IMR-90 (cell line): Measurements from ENCODE around the gene NUP93. TPM values are rescaled to one million over a fixed set of nuclear protein-coding genes. Genes with fewer than 3 reads are reported as not detected.

ENCODE experiments used
- ATAC-seq: fragments of 200-7000 bp; cut with Tn5 transposase; 2 replicates; pipeline ENCODE4 v1.9.1; 2020; ENCODE audit warnings: low read depth, mild to moderate bottlenecking, moderate library complexity
- BruUV-seq: library from RNA; stranded (reverse); fragments of 400-500 nt; replicated peaks from 2 replicates; lab custom pipeline; 2021; lab: Mats Ljungman, UMichigan
- CTCF ChIA-PET: fragments of 300-600 bp; formaldehyde crosslinking; extraction: SDS; loops from one replicate; lab custom pipeline; 2021; ENCODE audit warnings: antibody characterized with exemption; lab: Yijun Ruan, JAX
- POLR2A ChIA-PET: fragments of 300-600 bp; sonication (Branson Sonifier 250); formaldehyde crosslinking; loops from one replicate; lab custom pipeline; 2022; ENCODE audit warnings: antibody characterized with exemption; ENCODE audit not compliant: unreplicated experiment; lab: Charles Lee
- DNase-seq: peaks from one replicate; pipeline ENCODE4 v3.0.0; 2013
- H2AFZ ChIP-seq: replicated peaks from 2 replicates; pipeline ENCODE3; 2013; ENCODE audit warnings: low read length, mild to moderate bottlenecking; ENCODE audit not compliant: poor library complexity
- H2AK5ac ChIP-seq: 2 replicates; pipeline ENCODE4 v1.6.1; 2013; ENCODE audit warnings: low read depth, low read length, inconsistent platforms
- H2AK9ac ChIP-seq: replicated peaks from 2 replicates; pipeline ENCODE3; 2013; ENCODE audit warnings: mild to moderate bottlenecking, low read depth, low read length, moderate library complexity; ENCODE audit not compliant: poor library complexity
- H2BK120ac ChIP-seq: 2 replicates; pipeline ENCODE4 v1.6.1; 2013; ENCODE audit warnings: low read depth, low read length, inconsistent platforms
- H2BK15ac ChIP-seq: 3 replicates; pipeline ENCODE4 v1.6.1; 2013; ENCODE audit warnings: low read depth, low read length, inconsistent platforms
- H2BK20ac ChIP-seq: 2 replicates; pipeline ENCODE4 v1.6.1; 2013; ENCODE audit warnings: low read depth, mild to moderate bottlenecking, inconsistent platforms, low read length, moderate library complexity
- H2BK5ac ChIP-seq: 2 replicates; pipeline ENCODE4 v1.6.1; 2013; ENCODE audit warnings: mild to moderate bottlenecking, low read depth, low read length, inconsistent platforms; ENCODE audit not compliant: poor library complexity, severe bottlenecking
- H3K14ac ChIP-seq: replicated peaks from 2 replicates; pipeline ENCODE4 v1.6.1; 2013; ENCODE audit warnings: low read depth, low read length, inconsistent platforms
- H3K18ac ChIP-seq: 2 replicates; pipeline ENCODE4 v1.6.1; 2013; ENCODE audit warnings: low read depth, low read length, control low read depth
- H3K23ac ChIP-seq: 2 replicates; pipeline ENCODE4 v1.6.1; 2013; ENCODE audit warnings: low read depth, low read length, inconsistent platforms
- H3K27ac ChIP-seq: 2 replicates; pipeline ENCODE4 v1.5.1; 2013; ENCODE audit warnings: mild to moderate bottlenecking, control low read depth, low read length; ENCODE audit not compliant: insufficient read depth
- H3K27me3 ChIP-seq: 2 replicates; pipeline ENCODE4 v1.6.1; 2013; ENCODE audit warnings: low read length; ENCODE audit not compliant: control insufficient read depth, insufficient read depth
- H3K36me3 ChIP-seq: 2 replicates; pipeline ENCODE4 v1.6.1; 2013; ENCODE audit warnings: low read length, mixed read lengths; ENCODE audit not compliant: control insufficient read depth, insufficient read depth
- H3K4ac ChIP-seq: 2 replicates; pipeline ENCODE4 v1.6.1; 2013; ENCODE audit warnings: low read depth, low read length, inconsistent platforms
- H3K4me1 ChIP-seq: 2 replicates; pipeline ENCODE4 v1.6.1; 2013; ENCODE audit warnings: low read length, mixed read lengths; ENCODE audit not compliant: control insufficient read depth, insufficient read depth
- H3K4me2 ChIP-seq: 2 replicates; pipeline ENCODE4 v1.6.1; 2013; ENCODE audit warnings: low read depth, mild to moderate bottlenecking, control low read depth, low read length, moderate library complexity
- H3K4me3 ChIP-seq: 2 replicates; pipeline ENCODE4 v1.5.1; 2013; ENCODE audit warnings: low read depth, mild to moderate bottlenecking, control low read depth, low read length, moderate library complexity; ENCODE audit not compliant: insufficient read depth
- H3K56ac ChIP-seq: 2 replicates; pipeline ENCODE4 v1.6.1; 2013; ENCODE audit warnings: low read length, inconsistent platforms; ENCODE audit not compliant: insufficient read depth; ENCODE audit errors: extremely low read depth
- H3K79me1 ChIP-seq, 2 experiments: 2 replicates each; pipeline ENCODE4 v1.6.1; 2013; ENCODE audit warnings: low read length in 2 of 2, inconsistent platforms in 1 of 2, low read depth in 1 of 2
- H3K9ac ChIP-seq: 2 replicates; pipeline ENCODE4 v1.6.1; 2013; ENCODE audit warnings: low read depth, low read length, control low read depth
- H3K9me1 ChIP-seq: 2 replicates; pipeline ENCODE4 v1.6.1; 2013; ENCODE audit warnings: low read length, inconsistent platforms; ENCODE audit not compliant: insufficient read depth
- H3K9me3 ChIP-seq: 2 replicates; pipeline ENCODE4 v1.6.1; 2013; ENCODE audit warnings: low read length; ENCODE audit not compliant: control insufficient read depth, insufficient read depth
- H4K20me1 ChIP-seq: 2 replicates; pipeline ENCODE4 v1.6.1; 2013; ENCODE audit warnings: low read length, inconsistent platforms; ENCODE audit not compliant: insufficient read depth
- H4K5ac ChIP-seq: 2 replicates; pipeline ENCODE4 v1.6.1; 2013; ENCODE audit warnings: mild to moderate bottlenecking, low read depth, low read length, control low read depth
- H4K8ac ChIP-seq, 2 experiments: 2 replicates each; pipeline ENCODE4 v1.6.1; 2013; ENCODE audit warnings: low read depth in 2 of 2, low read length in 2 of 2, control low read depth in 1 of 2, inconsistent platforms in 1 of 2
- H4K91ac ChIP-seq: 2 replicates; pipeline ENCODE4 v1.6.1; 2013; ENCODE audit warnings: low read depth, low read length, inconsistent platforms; ENCODE audit not compliant: insufficient read depth
- CEBPB ChIP-seq: IDR thresholded peaks from 2 replicates; pipeline ENCODE4 v1.6.1; 2012; ENCODE audit warnings: low read depth, low read length, improper control_type of control experiment
- CHD1 ChIP-seq: IDR thresholded peaks from 2 replicates; pipeline ENCODE4 v1.6.1; 2012; ENCODE audit warnings: low read depth, low read length, improper control_type of control experiment
- MAFK ChIP-seq: IDR thresholded peaks from 2 replicates; pipeline ENCODE4 v1.6.1; 2012; ENCODE audit warnings: low read depth, low read length, improper control_type of control experiment
- MAZ ChIP-seq: IDR thresholded peaks from 2 replicates; pipeline ENCODE4 v1.6.1; 2012; ENCODE audit warnings: low read depth, mild to moderate bottlenecking, low read length, improper control_type of control experiment, moderate library complexity, borderline replicate concordance
- MXI1 ChIP-seq: IDR thresholded peaks from 2 replicates; pipeline ENCODE4 v1.6.1; 2012; ENCODE audit warnings: low read depth, mild to moderate bottlenecking, low read length, moderate library complexity, borderline replicate concordance
- NFE2L2 ChIP-seq: fragments of 150-350 bp; IDR thresholded peaks from 2 replicates; pipeline ENCODE4 v1.6.1; 2016; ENCODE audit warnings: low read depth, mild to moderate bottlenecking, low read length
- RAD21 ChIP-seq: IDR thresholded peaks from 2 replicates; pipeline ENCODE4 v1.6.1; 2012; ENCODE audit warnings: low read length, improper control_type of control experiment
- RCOR1 ChIP-seq: IDR thresholded peaks from 2 replicates; pipeline ENCODE4 v1.6.1; 2012; ENCODE audit warnings: mild to moderate bottlenecking, low read length, improper control_type of control experiment; ENCODE audit not compliant: insufficient replicate concordance
- RFX5 ChIP-seq: IDR thresholded peaks from 2 replicates; pipeline ENCODE4 v1.8.0; 2012; ENCODE audit warnings: low read depth, mild to moderate bottlenecking, low read length, moderate library complexity
- USF2 ChIP-seq: fragments of 150-350 bp; IDR thresholded peaks from 2 replicates; pipeline ENCODE4 v1.6.1; 2017; ENCODE audit warnings: mild to moderate bottlenecking, antibody characterized with exemption, low read length, low read depth
- WGBS, 2 experiments: methylation state at CpG; one replicate each; pipeline versions ENCODE4 v1.1.5 to v1.1.7; 2013; ENCODE audit warnings: missing lambda C conversion rate in 2 of 2; ENCODE audit not compliant: insufficient read length in 1 of 2; ENCODE audit errors: extremely low coverage in 2 of 2; 5-methylcytosine and 5-hydroxymethylcytosine counted together
- dilution Hi-C: fragments of 300-500 bp; cut with HindIII; formaldehyde crosslinking; loops from one replicate; pipeline ENCODE4 v1.14.3; 2018; ENCODE audit warnings: low sequenced_read_pairs; ENCODE audit not compliant: unreplicated experiment
- in situ Hi-C: fragments of 300-500 bp; cut with MboI; formaldehyde crosslinking; loops from 3 replicates; pipeline ENCODE4 v1.14.3; 2019; ENCODE audit warnings: low sequenced_read_pairs, inconsistent platforms, mixed read lengths
- intact Hi-C: fragments of 100-400 bp; cut with micrococcal nuclease; formaldehyde crosslinking; loops from 2 replicates; pipeline ENCODE4 v1.10.0; 2022
- polyA plus RNA-seq, 3 experiments: library from polyadenylated mRNA; depleted of rRNA; stranded (reverse); fragments of >200 nt; gene quantifications; 2 replicates each; pipeline ENCODE4 v1.2.3, GENCODE V29; 2012; ENCODE audit warnings: low replicate concordance in 1 of 3
- total RNA-seq: library from RNA; depleted of rRNA; stranded (reverse); fragments of >200 nt; gene quantifications from 2 replicates; pipeline ENCODE4 v1.2.3, GENCODE V29; 2012

Gene NUP93
- total and polyA plus RNA-seq, 2 of the 4 experiments (the other 2 are of a cell fraction): 54.6 to 72.6 TPM

GRCh38 chr16:56700631-56701030 lies 29.3 kb upstream of the NUP93 start:
- intact Hi-C loops: loop anchor here (5.0 kb wide), 2 partner anchors 248 to 758 kb away; partner anchors contain the start of genes NUDT21 and OGFOD1
- Histone ChIP-seq H4K5ac (no peak overlapping the region), H3K79me1 (no peaks in the 10 kb centered on the region), H3K36me3 (no peaks in the 10 kb centered on the region), H4K91ac (no peak overlapping the region), H3K56ac (no peak overlapping the region), H3K9ac (no peak overlapping the region), H2AK5ac (no peak overlapping the region), H3K18ac (no peak overlapping the region), H2AFZ (no peak overlapping the region), H2BK5ac (no peak overlapping the region), H3K23ac (no peak overlapping the region), H3K9me3 (peaks cover 5% of the 10 kb centered on the region), H3K4ac (no peak overlapping the region), H2BK20ac (no peak overlapping the region), H3K9me1 (no peaks in the 10 kb centered on the region; the same call in 1 of the 2 replicates), H4K8ac (no peak overlapping the region), H3K4me3 (no peak overlapping the region), H3K14ac (no peak overlapping the region), H3K4me1 (no peaks in the 10 kb centered on the region), H2AK9ac (no peak overlapping the region), H4K20me1 (no peaks in the 10 kb centered on the region), H2BK15ac (no peak overlapping the region), H3K27ac (no peak overlapping the region), H2BK120ac (no peak overlapping the region), H3K27me3 (peaks cover 2% of the 10 kb centered on the region; the same call in 1 of the 2 replicates), H3K4me2 (no peak overlapping the region)
- TF ChIP-seq CEBPB (no peak), RAD21 (no peak), MAZ (no peak), NFE2L2 (no peak), USF2 (no peak), CHD1 (no peak), RFX5 (no peak), MXI1 (no peak), MAFK (no peak), RCOR1 (no peak)
- POLR2A ChIA-PET: no interaction called here
- dilution Hi-C loops: no loop called here
- BruUV-seq: no TSS peak
- DNase-seq: no peak
- no CpG with 5 or more reads among the region's 1 CpG for WGBS, 2 experiments
- CTCF ChIA-PET: interaction anchor here (0.5 to 2.1 kb wide), 6 partner anchors 17 to 1678 kb away, joined by 3 to 10 read pairs (median 5); no protein-coding TSS in a partner anchor
- in situ Hi-C loops: loop anchor here (5.0 to 25.0 kb wide), 2 partner anchors 123 to 763 kb away; no protein-coding TSS in a partner anchor
- ATAC-seq: no peak
